NOMO-1 (cell line): ENCODE results near the gene TARBP1.

Source experiments
- DNase-seq, 2 experiments: peaks; one replicate each; lab custom pipeline; 2025; ENCODE audit not compliant: unreplicated experiment in 2 of 2; lab: John Stamatoyannopoulos, UW

TARBP1 gene

DNA sequence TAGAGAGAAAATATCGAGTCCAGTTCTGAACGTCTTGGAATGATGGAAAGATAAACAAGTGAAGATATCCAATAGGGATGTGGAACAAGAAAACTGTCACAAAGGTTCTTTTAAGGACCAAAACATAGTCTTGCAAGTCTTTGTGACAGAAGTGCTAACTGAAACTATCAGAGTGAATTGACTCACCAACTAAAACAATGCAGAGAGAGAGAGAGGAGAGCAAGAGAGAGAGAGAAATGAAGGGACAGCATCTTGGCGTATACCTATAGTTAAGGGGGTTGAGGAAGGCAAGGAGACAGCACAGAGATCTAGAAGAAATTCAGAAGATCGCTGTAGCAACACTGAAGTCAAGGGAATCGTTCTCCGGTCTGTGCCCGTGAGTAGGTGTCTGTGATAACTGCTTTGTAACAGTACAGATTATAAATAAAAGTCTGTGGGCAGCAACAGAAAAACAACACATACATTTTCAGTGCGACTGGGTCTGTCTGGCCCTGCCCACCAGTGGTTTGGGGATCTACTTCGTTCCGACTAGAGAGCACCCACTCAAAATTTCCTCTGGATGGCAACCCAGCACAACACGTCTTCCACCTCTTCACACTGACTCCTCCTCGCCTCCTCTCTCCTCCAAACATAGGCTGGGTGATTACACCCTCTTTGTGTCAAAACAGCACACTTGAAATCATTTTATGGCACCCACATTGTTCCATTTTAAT is 110.5 kb downstream of the TARBP1 start:
- DNase-seq: no peak

DNA sequence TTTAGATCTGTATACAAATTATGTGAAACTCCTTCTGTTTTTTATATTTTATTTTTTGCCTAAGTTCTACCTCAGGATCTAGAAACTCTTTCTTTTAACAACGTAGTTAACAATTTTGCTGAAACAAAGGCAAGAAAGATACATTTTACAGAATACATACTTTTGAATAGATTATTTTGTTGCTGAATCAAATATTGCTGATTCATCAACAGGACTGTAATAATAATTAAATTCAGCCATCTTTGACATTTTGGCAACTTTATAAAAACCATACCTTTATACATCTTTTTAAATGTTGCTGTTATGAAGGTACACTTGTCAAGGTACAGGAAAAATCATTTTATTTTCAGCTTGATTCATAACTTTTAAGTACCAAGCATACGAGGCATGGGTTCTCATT is 116.4 kb downstream of the TARBP1 start:
- no peak for DNase-seq

DNA sequence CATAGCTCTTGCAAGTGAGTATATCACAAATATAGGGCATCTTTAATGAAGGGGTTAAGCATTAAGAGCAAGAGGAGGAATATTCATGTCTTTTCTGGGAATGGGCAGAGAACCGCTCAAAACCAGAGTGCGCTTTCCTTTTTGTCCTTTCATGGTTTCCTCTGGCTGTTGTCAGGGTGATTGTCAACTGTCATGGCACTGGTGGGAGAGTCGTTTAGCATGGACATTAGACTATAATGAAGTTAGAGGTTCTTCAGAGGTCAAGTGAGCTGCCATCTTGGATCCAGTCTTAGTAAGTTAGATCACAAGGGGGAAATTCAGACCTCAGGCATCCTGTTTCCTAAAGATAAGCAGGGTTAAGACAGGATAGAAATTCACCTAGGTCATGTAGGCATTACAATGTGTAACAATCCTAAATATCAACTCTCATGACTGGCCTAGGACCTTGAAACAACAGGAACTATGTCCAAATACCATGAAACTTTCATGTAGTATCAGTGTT is 117.8 kb downstream of the TARBP1 start:
- DNase-seq: no peak

DNA sequence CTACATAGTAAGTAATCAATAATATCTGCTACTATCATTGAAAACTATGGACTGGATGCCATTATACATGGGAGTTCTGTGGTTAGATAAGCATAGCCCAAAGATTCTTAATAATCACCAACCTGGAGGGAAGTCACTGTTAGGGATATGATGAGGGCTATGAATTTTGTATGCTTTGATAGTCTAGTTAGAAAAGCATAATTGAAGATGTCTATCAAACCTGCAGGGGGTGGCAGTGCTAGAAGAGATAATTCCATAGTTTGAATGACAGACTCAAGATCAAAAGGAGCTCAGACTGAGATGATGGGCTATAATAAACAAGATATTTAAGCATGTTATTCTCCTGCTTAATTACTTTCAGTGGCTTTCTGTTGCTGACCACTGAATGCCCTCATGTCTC is 121.1 kb downstream of the TARBP1 start:
- DNase-seq: no peak

DNA sequence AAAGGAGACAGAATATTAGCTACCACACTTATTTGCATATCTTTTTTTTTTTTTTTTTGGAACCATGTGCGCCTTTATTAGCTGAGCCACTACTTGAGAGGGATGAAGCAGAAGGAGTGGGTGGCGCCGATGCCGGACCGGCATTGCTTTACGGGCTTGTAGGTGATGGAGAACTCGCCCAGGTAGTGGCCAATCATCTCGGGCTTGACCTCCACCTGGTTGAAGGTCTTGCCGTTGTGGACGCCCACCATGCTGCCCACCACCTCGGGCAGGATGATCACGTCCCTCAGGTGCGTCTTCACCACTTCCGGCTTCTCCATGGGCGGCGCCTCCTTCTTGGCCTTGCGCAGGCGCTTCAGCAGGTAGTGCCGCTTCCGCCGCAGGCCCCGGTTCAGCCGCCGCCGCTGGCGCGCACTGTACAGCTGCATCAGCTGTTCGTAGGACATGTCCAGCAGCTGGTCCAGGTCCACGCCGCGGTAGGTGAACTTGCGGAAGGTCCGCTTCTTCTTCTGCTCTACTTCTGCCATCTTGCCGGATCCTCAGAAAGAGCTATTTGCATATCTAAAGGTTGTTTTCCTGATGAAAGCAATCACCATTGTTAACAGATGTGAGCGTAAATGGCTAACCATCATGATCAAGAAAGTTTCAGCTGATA is 122.2 kb downstream of the TARBP1 start:
- peak; percentile 7 to 18 for DNase-seq

GRCh38 chr1:234355782-234356510 is 123.0 kb downstream of the TARBP1 start:
- no peak for DNase-seq

DNA sequence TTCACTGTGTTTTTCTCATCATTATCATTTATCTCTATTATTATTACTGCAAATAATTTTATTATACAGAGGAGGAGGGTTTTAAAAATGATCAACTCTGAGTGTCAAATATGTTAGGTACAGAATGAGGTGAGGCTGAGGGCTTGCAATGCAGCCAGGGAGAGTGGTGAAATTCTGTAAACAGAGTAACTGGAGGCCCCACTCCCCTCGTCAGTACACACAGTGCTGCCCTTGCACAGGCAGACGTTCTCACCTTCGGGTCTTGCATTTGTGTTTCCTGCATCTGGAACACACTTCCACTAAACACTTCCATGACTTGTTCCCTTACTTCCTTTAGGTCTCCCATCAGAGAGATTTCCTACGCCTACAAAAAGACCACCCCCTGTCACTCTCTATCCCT is 130.0 kb downstream of the TARBP1 start:
- no peak for DNase-seq

- DNase-seq: no peak
Measured at GRCh38 chr1:234345237-234345636, 133.7 kb downstream of the TARBP1 start.

DNA sequence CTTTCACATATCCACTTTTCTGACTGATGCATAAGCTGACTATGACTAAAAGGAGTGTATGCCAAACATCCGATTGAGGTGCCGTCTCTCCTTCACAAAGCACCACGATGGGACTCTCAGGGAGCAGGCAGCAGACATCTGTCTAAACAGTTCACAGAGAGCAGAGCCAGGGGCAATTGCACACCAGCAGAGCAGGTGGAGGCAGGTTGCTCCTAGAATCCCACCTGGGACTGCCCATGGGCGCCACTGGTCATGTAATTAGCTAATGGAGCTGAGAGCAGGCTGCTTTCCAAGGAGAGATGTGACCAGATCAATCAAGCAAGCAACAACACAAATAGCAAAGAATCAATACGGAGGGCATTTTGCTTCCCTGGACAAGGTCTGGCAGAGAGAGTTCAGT is 136.2 kb downstream of the TARBP1 start:
- no peak for DNase-seq
